ENCODE measurements around the gene PRRT3. TPM values are rescaled to one million over a fixed set of nuclear protein-coding genes. Genes with fewer than 3 reads are reported as not detected.
"Not testable (repeated sequence)": the region's sequence is repeated elsewhere in the genome, so short reads cannot be mapped to it uniquely, and the experiment has no call there.

Gene PRRT3
- total RNA-seq, 1 experiment from 2014 or later: 4.4 TPM

DNA sequence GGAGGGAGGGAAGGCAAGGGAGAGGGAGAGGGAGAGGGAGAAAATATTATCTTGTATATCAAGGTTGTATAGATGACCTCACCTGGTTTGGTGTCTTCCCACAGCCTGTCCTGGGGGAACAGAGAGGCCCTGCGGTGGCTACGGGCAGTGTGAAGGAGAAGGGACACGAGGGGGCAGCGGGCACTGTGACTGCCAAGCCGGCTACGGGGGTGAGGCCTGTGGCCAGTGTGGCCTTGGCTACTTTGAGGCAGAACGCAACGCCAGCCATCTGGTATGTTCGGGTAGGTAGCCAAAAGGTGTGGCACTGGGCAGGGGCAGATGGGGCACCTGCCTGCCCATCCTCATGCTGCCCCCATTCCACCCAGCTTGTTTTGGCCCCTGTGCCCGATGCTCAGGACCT lies 11.5 kb downstream of the PRRT3 start:
- H2AFZ ChIP-seq (ENCODE audit: low read length): no peak overlapping the region
- no peak overlapping the region for H3K4me3 ChIP-seq (ENCODE audit: low read length)
- POLR2A ChIA-PET (ENCODE audit: unreplicated experiment): no interaction called here
- no peaks in the 10 kb centered on the region for H3K9me3 ChIP-seq (ENCODE audit: low read length)
- DNase-seq: no peak
- no peaks in the 10 kb centered on the region for H3K36me3 ChIP-seq (ENCODE audit: low read depth, low read length)
- no peak overlapping the region for H3K4me2 ChIP-seq (ENCODE audit: low read length)
- no peak overlapping the region for H3K27ac ChIP-seq (ENCODE audit: low read length)
- TF ChIP-seq EZH2 (IDR thresholded peaks at IDR 0.05; ENCODE audit: low read length, unreplicated experiment) (no peak), EZH2phosphoT487 (IDR thresholded peaks at IDR 0.05; ENCODE audit: borderline replicate concordance, low read length) (no peak), CTCF (conservative IDR thresholded peaks at IDR 0.05; ENCODE audit: low read depth, low read length) (no peak)
- no TSS peak for BruUV-seq (replicated peaks)
- no peaks in the 10 kb centered on the region for H3F3A ChIP-seq (ENCODE audit: low read length, unreplicated experiment)
- peaks cover 4% of the 10 kb centered on the region for H3K79me2 ChIP-seq (ENCODE audit: low read length)
- no peak overlapping the region for H3K9ac ChIP-seq (ENCODE audit: low read length)
- CTCF ChIA-PET: no interaction called here
- H4K20me1 ChIP-seq (ENCODE audit: low read length): no peaks in the 10 kb centered on the region
- intact Hi-C loops (cut with micrococcal nuclease): no loop called here
- H3K4me1 ChIP-seq (ENCODE audit: insufficient read depth, low read length): peaks cover 11% of the 10 kb centered on the region
- H3K9me2 ChIP-seq (replicated peaks; ENCODE audit: low read length): no peaks in the 10 kb centered on the region
- no peak for ATAC-seq
- no peaks in the 10 kb centered on the region for H3K27me3 ChIP-seq (ENCODE audit: low read length)

DNA sequence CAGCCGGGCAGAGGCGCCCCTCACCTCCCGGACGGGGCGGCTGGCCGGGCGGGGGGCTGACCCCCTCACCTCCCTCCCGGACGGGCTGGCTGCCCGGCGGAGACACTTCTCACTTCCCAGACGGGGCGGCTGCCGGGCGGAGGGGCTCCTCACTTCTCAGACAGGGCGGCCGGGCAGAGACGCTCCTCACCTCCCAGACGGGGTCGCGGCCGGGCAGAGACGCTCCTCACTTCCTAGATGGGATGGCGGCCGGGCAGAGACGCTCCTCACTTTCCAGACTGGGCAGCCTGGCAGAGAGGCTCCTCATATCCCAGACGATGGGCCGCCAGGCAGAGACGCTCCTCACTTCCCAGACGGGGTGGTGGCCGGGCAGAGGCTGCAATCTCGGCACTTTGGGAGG lies 12.3 kb downstream of the PRRT3 start:
- H3F3A ChIP-seq (ENCODE audit: low read length, unreplicated experiment); H3K4me3 ChIP-seq (ENCODE audit: low read length); H3K79me2 ChIP-seq (ENCODE audit: low read length); H3K9me2 ChIP-seq (replicated peaks; ENCODE audit: low read length); BruUV-seq (replicated peaks); H2AFZ ChIP-seq (ENCODE audit: low read length); H4K20me1 ChIP-seq (ENCODE audit: low read length); H3K4me2 ChIP-seq (ENCODE audit: low read length); H3K27ac ChIP-seq (ENCODE audit: low read length); H3K36me3 ChIP-seq (ENCODE audit: low read depth, low read length); DNase-seq; intact Hi-C loops (cut with micrococcal nuclease); H3K27me3 ChIP-seq (ENCODE audit: low read length); H3K9me3 ChIP-seq (ENCODE audit: low read length); ATAC-seq; POLR2A ChIA-PET (ENCODE audit: unreplicated experiment); H3K9ac ChIP-seq (ENCODE audit: low read length); CTCF ChIA-PET: not testable (repeated sequence)
- peaks cover 13% of the 10 kb centered on the region for H3K4me1 ChIP-seq (ENCODE audit: insufficient read depth, low read length)

DNA sequence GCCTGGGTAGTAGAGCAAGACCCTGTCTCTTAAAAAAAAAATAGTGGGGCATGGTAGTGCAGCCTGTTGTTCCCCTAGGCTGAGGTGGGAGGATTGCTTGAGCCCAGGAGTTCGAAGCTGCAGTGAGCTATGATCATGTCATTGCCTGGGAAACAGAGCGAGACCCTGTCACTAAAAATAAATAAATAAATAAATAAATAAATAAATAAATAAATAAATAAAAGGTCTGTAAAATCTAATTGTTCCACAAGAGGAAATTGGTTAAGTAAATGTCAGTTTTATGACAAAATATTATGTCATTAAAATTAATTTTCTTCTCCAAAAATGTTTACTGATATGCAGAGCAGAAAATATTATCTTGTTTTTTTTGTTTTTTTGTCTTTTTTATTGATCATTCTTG lies 13.2 kb downstream of the PRRT3 start:
- no TSS peak for BruUV-seq (replicated peaks)

More for the DNA sequence above, 13.2 kb downstream of the PRRT3 start:
- Histone ChIP-seq H3K36me3 (ENCODE audit: low read depth, low read length) (no peaks in the 10 kb centered on the region), H3F3A (ENCODE audit: low read length, unreplicated experiment) (no peaks in the 10 kb centered on the region), H3K79me2 (ENCODE audit: low read length) (peaks cover 19% of the 10 kb centered on the region), H3K4me2 (ENCODE audit: low read length) (no peak overlapping the region), H3K9me2 (replicated peaks; ENCODE audit: low read length) (no peaks in the 10 kb centered on the region), H2AFZ (ENCODE audit: low read length) (no peak overlapping the region), H3K4me3 (ENCODE audit: low read length) (no peak overlapping the region), H3K9ac (ENCODE audit: low read length) (no peak overlapping the region), H3K27me3 (ENCODE audit: low read length) (no peaks in the 10 kb centered on the region), H3K9me3 (ENCODE audit: low read length) (no peaks in the 10 kb centered on the region), H4K20me1 (ENCODE audit: low read length) (no peaks in the 10 kb centered on the region), H3K27ac (ENCODE audit: low read length) (no peak overlapping the region), H3K4me1 (ENCODE audit: insufficient read depth, low read length) (peaks cover 22% of the 10 kb centered on the region)
- no peak for DNase-seq
- POLR2A ChIA-PET (ENCODE audit: unreplicated experiment): no interaction called here
- CTCF ChIA-PET: no interaction called here
- intact Hi-C loops (cut with micrococcal nuclease): no loop called here
- no peak for ATAC-seq
- TF ChIP-seq CTCF (conservative IDR thresholded peaks at IDR 0.05; ENCODE audit: low read depth, low read length) (no peak), EZH2 (IDR thresholded peaks at IDR 0.05; ENCODE audit: low read length, unreplicated experiment) (no peak), EZH2phosphoT487 (IDR thresholded peaks at IDR 0.05; ENCODE audit: borderline replicate concordance, low read length) (no peak)
